ENCODE data around the gene FEM1B. TPM values are rescaled to one million over a fixed set of nuclear protein-coding genes. Genes with fewer than 3 reads are reported as not detected.

Gene FEM1B
- total RNA-seq, 3 donors from 2014 or later, result 30.9 to 37.0 (median 31.7) TPM

- H3K27me3 Mint-ChIP-seq (ENCODE audit: low read depth), result peaks cover 19% of the 10 kb centered on the region
- no peak for DNase-seq
- peaks cover 12% of the 10 kb centered on the region for H3K4me1 Mint-ChIP-seq (ENCODE audit: low read depth)
- no peak overlapping the region for H3K4me3 Mint-ChIP-seq
- H3K9me3 Mint-ChIP-seq, result no peaks in the 10 kb centered on the region
- ATAC-seq, result no peak
- no peaks in the 10 kb centered on the region for H3K36me3 Mint-ChIP-seq (ENCODE audit: insufficient read depth)
Observed at GRCh38 chr15:68326711-68327354, 49.3 kb downstream of the FEM1B start.

DNA sequence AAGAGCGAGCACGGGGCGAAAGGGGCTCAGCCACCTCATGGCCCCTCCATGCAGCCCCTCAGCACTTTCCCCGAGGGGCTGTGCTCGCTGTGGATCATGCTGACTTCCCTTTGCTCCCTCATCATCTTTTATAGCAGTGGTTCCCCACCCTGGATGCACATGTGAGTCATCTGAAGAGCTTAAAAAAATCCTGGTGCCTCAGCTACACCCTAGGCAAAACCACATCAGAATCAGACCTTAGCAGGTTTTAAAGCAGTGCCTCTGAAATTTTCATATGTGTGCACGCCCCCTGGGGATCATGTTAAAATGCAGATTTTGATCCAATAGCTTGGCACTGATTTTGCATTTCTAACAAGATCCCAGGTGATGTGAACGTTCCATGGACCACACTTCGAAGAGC, 50.9 kb downstream of the FEM1B start:
- Mint-ChIP-seq H3K9me3 (no peaks in the 10 kb centered on the region), H3K36me3 (ENCODE audit: insufficient read depth) (no peaks in the 10 kb centered on the region), H3K4me3 (no peak overlapping the region), H3K27me3 (ENCODE audit: low read depth) (peaks cover 19% of the 10 kb centered on the region), H3K4me1 (ENCODE audit: low read depth) (peaks cover 12% of the 10 kb centered on the region)
- peak; percentile 59 to 78 for ATAC-seq
- DNase-seq, result no peak

DNA sequence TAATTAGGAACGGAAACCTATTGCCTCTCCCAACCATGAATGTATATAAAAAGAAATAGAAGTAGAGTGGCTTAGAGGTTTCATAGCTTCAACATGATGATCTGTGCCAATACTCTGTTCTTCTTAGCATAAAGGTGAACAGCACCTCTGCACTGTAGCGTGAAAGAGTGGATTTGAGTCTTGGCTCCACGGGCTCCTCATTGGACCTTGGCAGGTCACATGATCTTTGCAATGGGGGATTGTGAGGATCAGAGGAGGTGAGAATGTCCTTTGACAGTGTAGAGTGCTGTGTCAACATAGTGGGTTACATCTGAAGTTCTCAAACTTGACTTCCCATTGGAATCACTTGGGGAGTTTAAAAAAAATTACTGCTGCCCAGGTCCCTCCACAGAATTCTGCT, 51.4 kb downstream of the FEM1B start:
- Mint-ChIP-seq H3K9me3 (no peaks in the 10 kb centered on the region), H3K36me3 (ENCODE audit: insufficient read depth) (no peaks in the 10 kb centered on the region), H3K4me1 (ENCODE audit: low read depth) (peaks cover 12% of the 10 kb centered on the region), H3K27me3 (ENCODE audit: low read depth) (peaks cover 19% of the 10 kb centered on the region), H3K4me3 (no peak overlapping the region)
- DNase-seq, result no peak
- ATAC-seq, result no peak

DNA sequence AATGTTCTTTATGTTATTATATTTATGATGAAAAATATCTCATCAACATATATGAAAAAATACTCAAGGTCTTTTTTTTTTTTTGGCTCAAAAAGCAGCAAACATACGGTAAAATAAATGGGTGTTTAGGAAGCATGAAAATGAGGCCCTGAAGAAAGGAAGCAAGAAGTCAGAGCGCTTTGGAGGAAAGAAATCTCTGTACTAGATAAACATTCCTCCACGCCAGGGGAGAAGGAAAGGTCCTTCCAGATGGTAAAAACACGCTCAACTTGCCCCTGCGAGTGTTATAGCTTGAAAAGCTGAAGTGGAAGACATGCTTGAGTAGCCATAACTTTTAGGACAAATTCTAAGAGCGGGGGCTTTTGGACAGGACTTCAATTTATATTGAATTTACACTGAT, 52.9 kb downstream of the FEM1B start:
- Mint-ChIP-seq H3K9me3 (no peaks in the 10 kb centered on the region), H3K36me3 (ENCODE audit: insufficient read depth) (no peaks in the 10 kb centered on the region), H3K4me1 (ENCODE audit: low read depth) (peaks cover 12% of the 10 kb centered on the region), H3K4me3 (no peak overlapping the region), H3K27me3 (ENCODE audit: low read depth) (peaks cover 15% of the 10 kb centered on the region)
- DNase-seq, result no peak
- ATAC-seq, result no peak

- no peak for DNase-seq
- Mint-ChIP-seq H3K9me3 (no peaks in the 10 kb centered on the region), H3K36me3 (ENCODE audit: insufficient read depth) (no peaks in the 10 kb centered on the region), H3K27me3 (ENCODE audit: low read depth) (peaks cover 15% of the 10 kb centered on the region), H3K4me1 (ENCODE audit: low read depth) (peaks cover 12% of the 10 kb centered on the region), H3K4me3 (no peak overlapping the region)
- no peak for ATAC-seq
Observed at GRCh38 chr15:68330901-68331300, 53.4 kb downstream of the FEM1B start.

GRCh38 chr15:68332266-68332665, 54.7 kb downstream of the FEM1B start:
- ATAC-seq (no peak), DNase-seq (no peak)
- Mint-ChIP-seq H3K4me1 (ENCODE audit: low read depth) (peaks cover 8% of the 10 kb centered on the region), H3K9me3 (no peaks in the 10 kb centered on the region), H3K27me3 (ENCODE audit: low read depth) (peaks cover 8% of the 10 kb centered on the region), H3K36me3 (ENCODE audit: insufficient read depth) (no peaks in the 10 kb centered on the region), H3K4me3 (no peak overlapping the region)

DNA sequence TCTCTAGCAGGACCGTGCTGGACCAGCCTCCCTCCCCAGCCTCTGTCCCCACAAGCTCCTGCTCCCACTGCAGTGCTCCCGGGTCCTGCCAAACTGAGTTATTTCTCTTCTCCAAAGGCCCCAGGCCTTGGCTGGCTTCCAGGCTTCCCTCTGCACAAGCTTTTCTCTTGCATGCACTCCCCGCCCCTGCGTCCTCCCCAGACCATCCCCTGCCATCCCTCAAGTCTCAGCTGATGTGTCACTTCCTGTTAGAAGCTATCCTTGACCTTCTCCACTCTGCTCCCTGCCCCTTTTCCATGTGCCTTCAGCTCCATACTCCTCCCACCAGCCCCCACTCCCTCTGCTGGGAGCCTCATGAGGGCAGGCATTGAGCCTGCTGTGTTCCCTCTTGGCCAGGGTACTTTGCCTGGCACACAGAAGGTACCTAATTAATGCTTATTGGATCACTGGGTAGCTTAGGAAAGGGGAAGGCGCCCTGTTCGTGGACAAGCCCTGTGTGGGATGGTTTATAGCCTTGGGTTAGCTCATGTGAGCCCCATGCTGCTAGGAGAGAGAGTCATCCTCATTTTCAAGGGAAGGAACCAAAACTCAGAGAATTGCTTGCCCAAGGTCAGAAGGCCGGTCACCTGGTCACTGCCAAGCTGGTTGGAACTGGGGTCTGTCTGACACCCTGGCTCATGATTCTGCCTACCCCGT, 56.4 kb downstream of the FEM1B start:
- DNase-seq, result no peak
- Mint-ChIP-seq H3K9me3 (no peaks in the 10 kb centered on the region), H3K4me1 (ENCODE audit: low read depth) (no peaks in the 10 kb centered on the region), H3K4me3 (no peak overlapping the region), H3K36me3 (ENCODE audit: insufficient read depth) (no peaks in the 10 kb centered on the region), H3K27me3 (ENCODE audit: low read depth) (peaks cover 4% of the 10 kb centered on the region)
- no peak for ATAC-seq

- H3K27me3 Mint-ChIP-seq (ENCODE audit: low read depth), result peaks cover 4% of the 10 kb centered on the region
- no peak for ATAC-seq
- H3K9me3 Mint-ChIP-seq, result no peaks in the 10 kb centered on the region
- no peaks in the 10 kb centered on the region for H3K36me3 Mint-ChIP-seq (ENCODE audit: insufficient read depth)
- DNase-seq, result no peak
- H3K4me1 Mint-ChIP-seq (ENCODE audit: low read depth), result no peaks in the 10 kb centered on the region
- no peak overlapping the region for H3K4me3 Mint-ChIP-seq
Observed at GRCh38 chr15:68334661-68335124, 57.1 kb downstream of the FEM1B start.

GRCh38 chr15:68335251-68335650, 57.7 kb downstream of the FEM1B start:
- Mint-ChIP-seq H3K4me3 (no peak overlapping the region), H3K4me1 (ENCODE audit: low read depth) (no peaks in the 10 kb centered on the region), H3K9me3 (no peaks in the 10 kb centered on the region), H3K36me3 (ENCODE audit: insufficient read depth) (no peaks in the 10 kb centered on the region), H3K27me3 (ENCODE audit: low read depth) (peaks cover 4% of the 10 kb centered on the region)
- DNase-seq (no peak), ATAC-seq (no peak)

DNA sequence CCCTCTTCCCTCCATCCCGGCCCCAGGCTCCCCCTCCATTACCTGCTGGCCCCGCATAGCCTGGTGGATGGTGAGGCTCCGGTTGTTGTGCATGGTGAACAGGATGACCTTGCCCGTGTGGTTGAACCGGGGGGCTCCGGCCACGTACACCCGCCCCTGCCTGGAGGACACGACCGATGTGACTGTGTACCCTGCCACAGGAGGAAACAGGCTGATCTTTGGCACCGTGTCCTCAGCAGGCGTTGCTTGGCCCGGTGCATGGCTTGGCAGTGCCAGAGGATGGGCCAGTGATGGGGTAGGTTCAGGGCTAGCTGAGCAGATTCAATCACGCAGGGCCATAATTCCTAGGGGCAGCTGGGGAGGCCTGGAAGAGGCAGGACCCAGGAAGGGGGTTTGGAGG, 58.1 kb downstream of the FEM1B start:
- Mint-ChIP-seq H3K36me3 (ENCODE audit: insufficient read depth) (no peaks in the 10 kb centered on the region), H3K4me1 (ENCODE audit: low read depth) (no peaks in the 10 kb centered on the region), H3K27me3 (ENCODE audit: low read depth) (peaks cover 4% of the 10 kb centered on the region), H3K4me3 (no peak overlapping the region), H3K9me3 (no peaks in the 10 kb centered on the region)
- DNase-seq, result no peak
- no peak for ATAC-seq

DNA sequence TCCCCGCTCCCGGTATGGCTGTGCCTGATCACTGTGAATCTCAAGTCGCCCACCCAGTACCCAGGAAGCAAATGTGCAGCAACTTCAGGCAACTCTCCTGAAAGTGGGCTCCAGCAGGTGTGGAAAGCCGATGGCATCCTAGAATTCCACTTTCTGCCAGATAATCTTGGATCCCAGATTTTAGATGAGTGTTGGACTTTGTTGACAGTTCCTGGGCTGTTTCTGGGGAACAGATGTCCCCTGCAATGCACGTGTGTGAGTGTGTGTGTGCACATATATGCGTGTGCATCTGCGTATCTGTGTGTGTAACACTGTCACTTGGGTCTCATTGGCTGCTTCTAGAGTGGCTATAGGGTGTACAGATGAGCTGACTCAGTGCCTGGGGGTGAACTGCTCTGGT, 59.0 kb downstream of the FEM1B start:
- DNase-seq (no peak), ATAC-seq (no peak)
- Mint-ChIP-seq H3K4me1 (ENCODE audit: low read depth) (no peaks in the 10 kb centered on the region), H3K36me3 (ENCODE audit: insufficient read depth) (no peaks in the 10 kb centered on the region), H3K4me3 (no peak overlapping the region), H3K27me3 (ENCODE audit: low read depth) (peaks cover under 1% of the 10 kb centered on the region), H3K9me3 (no peaks in the 10 kb centered on the region)

DNA sequence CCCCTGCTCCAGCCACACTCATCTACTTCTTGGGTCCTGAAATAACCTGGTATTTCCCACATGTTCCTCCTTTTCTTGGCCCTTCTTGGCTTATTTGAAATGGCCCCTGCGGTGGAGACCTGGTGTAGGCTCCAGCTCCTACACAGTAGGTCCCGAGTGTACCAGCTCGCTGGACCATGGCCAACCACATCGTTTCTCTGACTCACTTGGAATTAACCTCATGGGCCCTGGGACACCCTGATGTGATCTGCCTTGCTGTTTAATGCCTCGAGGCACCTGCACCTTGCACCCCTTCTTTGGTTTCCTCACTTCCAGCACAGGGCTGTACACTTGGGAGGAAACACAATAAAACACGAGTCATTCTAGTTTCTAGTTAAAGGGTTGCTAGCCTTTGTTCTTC, 60.3 kb downstream of the FEM1B start:
- no peak for ATAC-seq
- H3K4me3 Mint-ChIP-seq, result no peak overlapping the region
- no peaks in the 10 kb centered on the region for H3K36me3 Mint-ChIP-seq (ENCODE audit: insufficient read depth)
- H3K4me1 Mint-ChIP-seq (ENCODE audit: low read depth), result no peaks in the 10 kb centered on the region
- H3K9me3 Mint-ChIP-seq, result no peaks in the 10 kb centered on the region
- H3K27me3 Mint-ChIP-seq (ENCODE audit: low read depth), result no peaks in the 10 kb centered on the region
- DNase-seq, result no peak

DNA sequence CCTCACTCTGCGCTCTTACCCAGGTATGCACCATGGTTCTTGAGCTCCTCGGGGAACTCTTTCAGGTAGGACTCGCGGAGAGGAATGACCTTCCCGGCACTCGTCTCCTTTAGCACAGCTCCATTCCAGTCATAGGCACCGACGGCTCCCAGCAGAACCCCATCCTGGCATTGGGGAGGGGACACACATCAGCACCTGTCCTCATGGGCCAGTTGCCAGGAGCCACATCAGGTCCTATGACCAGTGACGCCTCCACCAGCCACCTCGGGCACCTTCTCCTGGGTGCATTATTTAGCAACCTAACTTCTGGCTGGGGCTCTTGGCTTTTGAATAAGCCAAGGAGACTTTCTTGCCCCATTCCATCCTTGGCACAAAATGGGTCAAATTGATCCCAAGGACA, 61.9 kb downstream of the FEM1B start:
- Mint-ChIP-seq H3K9me3 (no peaks in the 10 kb centered on the region), H3K4me1 (ENCODE audit: low read depth) (no peaks in the 10 kb centered on the region), H3K27me3 (ENCODE audit: low read depth) (no peaks in the 10 kb centered on the region), H3K36me3 (ENCODE audit: insufficient read depth) (no peaks in the 10 kb centered on the region), H3K4me3 (no peak overlapping the region)
- DNase-seq (no peak), ATAC-seq (no peak)

DNA sequence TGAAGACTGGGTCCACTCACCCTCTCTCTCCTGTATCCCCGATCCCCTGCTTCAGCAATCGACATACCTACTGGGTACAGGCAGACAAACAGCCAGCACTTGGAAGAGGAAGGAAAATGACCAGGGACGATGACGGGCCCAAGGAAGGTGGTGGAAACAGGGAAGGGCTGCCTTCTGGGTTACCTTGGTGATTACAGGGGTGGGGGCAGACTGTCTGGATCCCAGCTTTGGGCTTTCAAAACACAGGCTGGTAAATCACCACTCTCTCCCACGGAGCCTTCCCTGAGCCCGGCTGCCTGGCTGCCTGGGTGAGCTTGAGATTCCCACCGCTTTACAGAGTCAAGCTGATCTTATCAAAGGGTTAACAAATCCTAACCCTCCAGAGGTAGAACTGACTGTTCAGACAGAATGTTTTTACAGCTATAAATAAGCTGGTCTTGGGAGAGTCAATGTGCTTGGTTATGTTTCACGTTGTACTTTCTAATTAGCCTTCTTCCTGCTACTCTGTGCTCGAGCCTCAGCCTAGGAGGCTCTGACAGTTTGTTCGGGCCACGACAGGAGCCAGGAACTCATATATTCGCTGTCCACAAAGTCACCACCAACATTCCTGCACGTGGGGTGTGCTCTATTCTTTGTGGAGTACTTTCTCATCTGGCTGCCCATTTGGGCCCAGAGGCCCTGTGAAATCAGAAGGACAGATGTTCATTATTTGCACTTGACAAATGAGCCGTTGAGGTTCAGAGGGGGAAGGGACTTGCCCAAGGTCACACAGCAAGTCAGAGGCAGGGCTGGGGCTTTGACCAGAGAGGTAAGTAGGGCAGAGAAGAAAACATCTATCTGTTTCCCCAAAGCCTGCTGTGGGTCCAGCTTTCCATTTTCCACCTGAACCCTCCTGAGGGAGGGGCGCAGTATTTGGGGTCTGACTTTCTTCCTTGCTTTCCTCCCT, 63.5 kb downstream of the FEM1B start:
- Mint-ChIP-seq H3K4me3 (no peak overlapping the region), H3K27me3 (ENCODE audit: low read depth) (peaks cover 2% of the 10 kb centered on the region), H3K4me1 (ENCODE audit: low read depth) (no peaks in the 10 kb centered on the region), H3K9me3 (no peaks in the 10 kb centered on the region), H3K36me3 (ENCODE audit: insufficient read depth) (no peaks in the 10 kb centered on the region)
- ATAC-seq (no peak), DNase-seq (no peak)

Data from activated T-cell treated with anti-CD3 and anti-CD28 coated beads, Interleukin-2, amount 50 U/mL, for 4 hours (primary cell).